Measurements from ENCODE around the gene CCNF.
A peak's percentile ranks its signal among the peaks of the same experiment; 100 is the strongest.

Gene CCNF

GRCh38 chr16:2458887-2459646, 29.8 kb downstream of the CCNF start:
- Mint-ChIP-seq H3K4me1 (ENCODE audit: low read depth) (peaks cover 12% of the 10 kb centered on the region), H3K27me3 (no peaks in the 10 kb centered on the region), H3K9me3 (no peaks in the 10 kb centered on the region), H3K27ac (peak overlapping the region; percentile 87), H3K4me3 (peak overlapping the region; percentile 87), H3K36me3 (ENCODE audit: low read depth) (peaks cover 11% of the 10 kb centered on the region)

- H3K36me3 Mint-ChIP-seq (ENCODE audit: low read depth) = peaks cover 11% of the 10 kb centered on the region
- H3K9me3 Mint-ChIP-seq = no peaks in the 10 kb centered on the region
- H3K27me3 Mint-ChIP-seq = no peaks in the 10 kb centered on the region
- peaks cover 12% of the 10 kb centered on the region for H3K4me1 Mint-ChIP-seq (ENCODE audit: low read depth)
- H3K4me3 Mint-ChIP-seq = peak within 1 kb of the TSS; percentile 87
- H3K27ac Mint-ChIP-seq = peak within 1 kb of the TSS; percentile 87
Observed at GRCh38 chr16:2459647-2460390, 30.6 kb downstream of the CCNF start, which contains the start of gene TEDC2. Gene TEDC2 (plus strand): TSS chr16:2460109. CDS start chr16:2460145, 36 bp downstream.

- Mint-ChIP-seq H3K36me3 (ENCODE audit: low read depth) (peaks cover 8% of the 10 kb centered on the region), H3K27me3 (no peaks in the 10 kb centered on the region), H3K9me3 (no peaks in the 10 kb centered on the region), H3K27ac (no peak overlapping the region), H3K4me1 (ENCODE audit: low read depth) (peaks cover 12% of the 10 kb centered on the region), H3K4me3 (peak overlapping the region; percentile 87)
Observed at GRCh38 chr16:2460391-2460713, 31.1 kb downstream of the CCNF start.

- Mint-ChIP-seq H3K27ac (no peak overlapping the region), H3K4me1 (ENCODE audit: low read depth) (peaks cover 12% of the 10 kb centered on the region), H3K4me3 (peak overlapping the region; percentile 73), H3K36me3 (ENCODE audit: low read depth) (peaks cover 5% of the 10 kb centered on the region), H3K27me3 (no peaks in the 10 kb centered on the region), H3K9me3 (no peaks in the 10 kb centered on the region)
Observed at GRCh38 chr16:2460916-2461315, 31.7 kb downstream of the CCNF start.

- H3K27me3 Mint-ChIP-seq = no peaks in the 10 kb centered on the region
- no peak overlapping the region for H3K4me3 Mint-ChIP-seq
- no peaks in the 10 kb centered on the region for H3K36me3 Mint-ChIP-seq (ENCODE audit: low read depth)
- H3K9me3 Mint-ChIP-seq = no peaks in the 10 kb centered on the region
- peaks cover 14% of the 10 kb centered on the region for H3K4me1 Mint-ChIP-seq (ENCODE audit: low read depth)
- H3K27ac Mint-ChIP-seq = no peak overlapping the region
Observed at GRCh38 chr16:2462031-2462866, 33.0 kb downstream of the CCNF start.

- H3K36me3 Mint-ChIP-seq (ENCODE audit: low read depth) = no peaks in the 10 kb centered on the region
- no peak overlapping the region for H3K27ac Mint-ChIP-seq
- peaks cover 6% of the 10 kb centered on the region for H3K27me3 Mint-ChIP-seq
- H3K4me3 Mint-ChIP-seq = no peak overlapping the region
- H3K4me1 Mint-ChIP-seq (ENCODE audit: low read depth) = peaks cover 16% of the 10 kb centered on the region
- H3K9me3 Mint-ChIP-seq = no peaks in the 10 kb centered on the region
Observed at GRCh38 chr16:2464333-2464732, 35.1 kb downstream of the CCNF start.

GRCh38 chr16:2465653-2466415, 36.6 kb downstream of the CCNF start:
- H3K27ac Mint-ChIP-seq = no peak overlapping the region
- H3K9me3 Mint-ChIP-seq = no peaks in the 10 kb centered on the region
- peaks cover 18% of the 10 kb centered on the region for H3K27me3 Mint-ChIP-seq
- H3K4me1 Mint-ChIP-seq (ENCODE audit: low read depth) = peaks cover 17% of the 10 kb centered on the region
- no peaks in the 10 kb centered on the region for H3K36me3 Mint-ChIP-seq (ENCODE audit: low read depth)
- no peak overlapping the region for H3K4me3 Mint-ChIP-seq

GRCh38 chr16:2466667-2467527, 37.6 kb downstream of the CCNF start:
- Mint-ChIP-seq H3K4me1 (ENCODE audit: low read depth) (peaks cover 17% of the 10 kb centered on the region), H3K9me3 (no peaks in the 10 kb centered on the region), H3K4me3 (no peak overlapping the region), H3K27ac (no peak overlapping the region), H3K27me3 (peaks cover 18% of the 10 kb centered on the region), H3K36me3 (ENCODE audit: low read depth) (no peaks in the 10 kb centered on the region)

GRCh38 chr16:2467528-2468232, 38.4 kb downstream of the CCNF start:
- Mint-ChIP-seq H3K9me3 (no peaks in the 10 kb centered on the region), H3K4me3 (no peak overlapping the region), H3K27ac (no peak overlapping the region), H3K4me1 (ENCODE audit: low read depth) (peaks cover 17% of the 10 kb centered on the region), H3K27me3 (peaks cover 18% of the 10 kb centered on the region), H3K36me3 (ENCODE audit: low read depth) (no peaks in the 10 kb centered on the region)

- H3K27ac Mint-ChIP-seq = no peak overlapping the region
- H3K27me3 Mint-ChIP-seq = peaks cover 24% of the 10 kb centered on the region
- H3K4me3 Mint-ChIP-seq = peak overlapping the region; percentile 32
- no peaks in the 10 kb centered on the region for H3K9me3 Mint-ChIP-seq
- no peaks in the 10 kb centered on the region for H3K36me3 Mint-ChIP-seq (ENCODE audit: low read depth)
- peaks cover 22% of the 10 kb centered on the region for H3K4me1 Mint-ChIP-seq (ENCODE audit: low read depth)
Observed at GRCh38 chr16:2468233-2468724, 39.0 kb downstream of the CCNF start.

GRCh38 chr16:2468725-2469398, 39.6 kb downstream of the CCNF start:
- H3K36me3 Mint-ChIP-seq (ENCODE audit: low read depth) = no peaks in the 10 kb centered on the region
- H3K9me3 Mint-ChIP-seq = no peaks in the 10 kb centered on the region
- no peak overlapping the region for H3K4me3 Mint-ChIP-seq
- peaks cover 24% of the 10 kb centered on the region for H3K4me1 Mint-ChIP-seq (ENCODE audit: low read depth)
- H3K27ac Mint-ChIP-seq = no peak overlapping the region
- peaks cover 26% of the 10 kb centered on the region for H3K27me3 Mint-ChIP-seq

- no peaks in the 10 kb centered on the region for H3K9me3 Mint-ChIP-seq
- peaks cover 26% of the 10 kb centered on the region for H3K27me3 Mint-ChIP-seq
- peaks cover 24% of the 10 kb centered on the region for H3K4me1 Mint-ChIP-seq (ENCODE audit: low read depth)
- H3K4me3 Mint-ChIP-seq = peak overlapping the region; percentile 48
- no peak overlapping the region for H3K27ac Mint-ChIP-seq
- H3K36me3 Mint-ChIP-seq (ENCODE audit: low read depth) = no peaks in the 10 kb centered on the region
Observed at GRCh38 chr16:2469399-2470233, 40.4 kb downstream of the CCNF start.

Measured in stimulated activated naive CD8-positive, alpha-beta T cell treated with anti-CD3 and anti-CD28 coated beads, Interleukin-15, Interleukin-2, amounts not matched to agents 100 ng/mL and 50 ng/mL, for 24 hours (primary cell).